HCT116 (cell line): Measurements from ENCODE around the gene PLD1. TPM values are rescaled to one million over a fixed set of nuclear protein-coding genes. Genes with fewer than 3 reads are reported as not detected.

Experiments used
- ATAC-seq: fragments of 200-7000 bp; cut with Tn5 transposase; 2 replicates; pipeline ENCODE4 v1.9.1; 2020; ENCODE audit warnings: mild to moderate bottlenecking, moderate library complexity
- BruUV-seq: library from RNA; stranded (reverse); fragments of 400-500 nt; replicated peaks from 2 replicates; lab custom pipeline; 2021; lab: Mats Ljungman, UMichigan
- CTCF ChIA-PET: fragments of 300-600 bp; sonication (Branson Sonifier 250); formaldehyde crosslinking; loops from one replicate; lab custom pipeline; 2021; ENCODE audit warnings: antibody characterized with exemption; lab: Charles Lee
- POLR2A ChIA-PET: fragments of 300-600, 350-600 bp; sonication (Branson Sonifier 250); formaldehyde crosslinking; loops from one replicate; lab custom pipeline; 2021; ENCODE audit warnings: antibody characterized with exemption; lab: Charles Lee
- RAD21 ChIA-PET, 2 experiments: fragments of 300-600 bp; sonication (Branson Sonifier 250); formaldehyde crosslinking; loops; one replicate each; lab custom pipeline; 2023; ENCODE audit warnings: low total read pairs in 2 of 2; ENCODE audit not compliant: uncharacterized antibody in 2 of 2, unreplicated experiment in 2 of 2, low non-redundant PET in 1 of 2; lab: Charles Lee
- DNase-seq: peaks from one replicate; pipeline ENCODE4 v3.0.0-alpha.2; 2010; ENCODE audit warnings: low read depth, low spot score
- H2AFZ ChIP-seq: fragments of 200-600 bp; shearing (Covaris generic), sonication (generic); 2 replicates; pipeline ENCODE4 v1.6.1; 2017; ENCODE audit warnings: low read depth, mixed run types, mixed read lengths, antibody characterized with exemption, low read length; ENCODE audit not compliant: poor library complexity, severe bottlenecking
- H3K27ac ChIP-seq: 2 replicates; pipeline ENCODE4 v1.5.1; 2012; ENCODE audit warnings: low read depth, low read length
- H3K27me3 ChIP-seq: fragments of 200-600 bp; sonication (generic); 2 replicates; pipeline ENCODE4 v1.6.1; 2016; ENCODE audit warnings: mixed run types, low read length, mixed read lengths; ENCODE audit not compliant: insufficient read depth
- H3K36me3 ChIP-seq, 2 experiments: fragments of 200-500 bp in 1 of 2; fragments of 200-600 bp in 1 of 2; sonication (Bioruptor generic) in 1 of 2; sonication (generic) in 1 of 2; 2 replicates each; pipeline versions ENCODE4 v1.5.1 to v1.6.1; 2014 to 2016; ENCODE audit warnings: low read length in 2 of 2, inconsistent platforms in 1 of 2, mixed read lengths in 1 of 2, mixed run types in 1 of 2; ENCODE audit not compliant: insufficient read depth in 2 of 2, control insufficient read depth in 1 of 2
- H3K4me1 ChIP-seq, 2 experiments: fragments of 200-600 bp in 1 of 2; sonication (generic) in 1 of 2; 2 replicates each; pipeline versions ENCODE4 v1.5.1 to v1.6.1; 2012 to 2017; ENCODE audit warnings: low read length in 2 of 2, inconsistent platforms in 1 of 2, mild to moderate bottlenecking in 1 of 2, mixed read lengths in 1 of 2, mixed run types in 1 of 2, moderate library complexity in 1 of 2; ENCODE audit not compliant: insufficient read depth in 2 of 2, control insufficient read depth in 1 of 2
- H3K4me2 ChIP-seq: fragments of 200-600 bp; sonication (generic); 2 replicates; pipeline ENCODE4 v1.6.1; 2017; ENCODE audit warnings: mixed run types, low read length, mixed read lengths
- H3K4me3 ChIP-seq, 2 experiments: fragments of 200-600 bp in 1 of 2; sonication (generic) in 1 of 2; replicated peaks in 1 of 2; 2 replicates each; pipeline ENCODE4 v1.5.1; 2011 to 2016; ENCODE audit warnings: low read length in 2 of 2, control low read depth in 1 of 2, low read depth in 1 of 2, mild to moderate bottlenecking in 1 of 2, mixed read lengths in 1 of 2, mixed run types in 1 of 2
- H3K79me2 ChIP-seq: fragments of 200-600 bp; sonication (generic); 2 replicates; pipeline ENCODE4 v1.6.1; 2017; ENCODE audit warnings: mild to moderate bottlenecking, mixed run types, low read length, moderate library complexity, mixed read lengths; ENCODE audit not compliant: insufficient read depth
- H3K9ac ChIP-seq: fragments of 200-600 bp; sonication (generic); 2 replicates; pipeline ENCODE4 v1.6.1; 2016; ENCODE audit warnings: low read length, mixed read lengths
- H3K9me2 ChIP-seq: fragments of 200-600 bp; sonication (generic), shearing (Covaris generic); 2 replicates; pipeline ENCODE4 v1.6.1; 2017; ENCODE audit warnings: mixed run types, mild to moderate bottlenecking, moderate library complexity; ENCODE audit not compliant: insufficient read depth
- H3K9me3 ChIP-seq, 2 experiments: fragments of 200-500 bp in 1 of 2; fragments of 200-600 bp in 1 of 2; sonication (Bioruptor generic) in 1 of 2; sonication (generic) in 1 of 2; 2 replicates each; pipeline ENCODE4 v1.6.1; 2014 to 2017; ENCODE audit warnings: low read length in 2 of 2, mixed read lengths in 2 of 2, inconsistent platforms in 1 of 2, low read depth in 1 of 2, mild to moderate bottlenecking in 1 of 2, mixed run types in 1 of 2, moderate library complexity in 1 of 2; ENCODE audit not compliant: control insufficient read depth in 1 of 2, insufficient read depth in 1 of 2
- H4K20me1 ChIP-seq: fragments of 200-600 bp; sonication (generic), shearing (Covaris generic); 2 replicates; pipeline ENCODE4 v1.6.1; 2017; ENCODE audit warnings: mixed run types, mild to moderate bottlenecking, moderate library complexity; ENCODE audit not compliant: insufficient read depth
- EGR1 ChIP-seq: IDR thresholded peaks from 2 replicates; pipeline ENCODE4 v1.6.1; 2012; ENCODE audit warnings: low read depth
- EZH2phosphoT487 ChIP-seq: fragments of 200-600 bp; IDR thresholded peaks from 2 replicates; pipeline ENCODE4 v1.6.1; 2018; ENCODE audit warnings: antibody characterized with exemption, borderline replicate concordance
- FOSL1 ChIP-seq: IDR thresholded peaks from 2 replicates; pipeline ENCODE4 v1.6.1; 2012; ENCODE audit warnings: low read depth
- JUND ChIP-seq: IDR thresholded peaks from 2 replicates; pipeline ENCODE4 v1.6.1; 2012
- MAX ChIP-seq: IDR thresholded peaks from 2 replicates; pipeline ENCODE4 v1.6.1; 2012
- POLR2AphosphoS5 ChIP-seq: IDR thresholded peaks from 2 replicates; pipeline ENCODE4 v1.6.1; 2011; ENCODE audit warnings: mild to moderate bottlenecking, low read depth, low read length, moderate library complexity
- REST ChIP-seq: IDR thresholded peaks from 2 replicates; pipeline ENCODE4 v1.6.1; 2012; ENCODE audit warnings: low read depth
- SIN3A ChIP-seq: IDR thresholded peaks from 2 replicates; pipeline ENCODE4 v1.6.1; 2012; ENCODE audit warnings: low read depth
- SRF ChIP-seq: IDR thresholded peaks from 2 replicates; pipeline ENCODE4 v1.6.1; 2012; ENCODE audit warnings: low read depth
- YY1 ChIP-seq: IDR thresholded peaks from 2 replicates; pipeline ENCODE4 v1.6.1; 2011; ENCODE audit warnings: low read length, low read depth, moderate library complexity, mild to moderate bottlenecking; ENCODE audit not compliant: insufficient replicate concordance; ENCODE audit errors: extremely low read depth
- ZFX ChIP-seq: fragments of 450-650 bp; IDR thresholded peaks from 2 replicates; pipeline ENCODE4 v1.6.1; 2017
- intact Hi-C: fragments of 100-400 bp; cut with micrococcal nuclease; formaldehyde crosslinking; loops from 2 replicates; pipeline ENCODE4 v1.10.0; 2022
- total RNA-seq: library from RNA; stranded (reverse); gene quantifications from one replicate; pipeline ENCODE4 v1.2.1, GENCODE V29; 2021; ENCODE audit not compliant: unreplicated experiment
- TF ChIP-seq, protein P1 (sequence below): IDR thresholded peaks from 2 replicates; pipeline ENCODE4 v1.6.1; 2012
- TF ChIP-seq, protein P2 (sequence below): IDR thresholded peaks from 2 replicates; pipeline ENCODE4 v1.6.1; 2011; ENCODE audit warnings: mild to moderate bottlenecking, low read length, moderate library complexity; ENCODE audit not compliant: insufficient replicate concordance; ENCODE audit errors: extremely low read depth

PLD1 gene
- total RNA-seq, 1 experiment from 2014 or later = 8.4 TPM

GRCh38 chr3:171849617-171850319 is 39.5 kb upstream of the PLD1 start:
- BruUV-seq = no TSS peak
- intact Hi-C loops = no loop called here
- H3K4me1 ChIP-seq = peaks cover 0 to 6% of the 10 kb centered on the region in 2 experiments; a peak in 1 of 4 replicates

GRCh38 chr3:171847595-171848259 is 37.4 kb upstream of the PLD1 start:
- Histone ChIP-seq H3K9me2 (no peaks in the 10 kb centered on the region), H3K27ac (no peak overlapping the region), H3K79me2 (no peaks in the 10 kb centered on the region), H3K4me2 (no peak overlapping the region), H3K4me3 (no peak overlapping the region), H3K27me3 (no peaks in the 10 kb centered on the region), H3K9me3 (no peaks in the 10 kb centered on the region), H4K20me1 (no peaks in the 10 kb centered on the region), H3K36me3 (no peaks in the 10 kb centered on the region), H2AFZ (no peak overlapping the region), H3K4me1 (peaks cover 0 to 6% of the 10 kb centered on the region in 2 experiments; a peak in 1 of 4 replicates), H3K9ac (no peak overlapping the region)
- ChIA-PET CTCF (interaction anchor here (0.7 kb wide), 1 partner anchor 18 kb away, joined by 3 read pairs; no protein-coding TSS in a partner anchor), POLR2A (no interaction called here), RAD21 (no interaction called here)
- DNase-seq = no peak
- ATAC-seq = no peak
- BruUV-seq = no TSS peak
- intact Hi-C loops = no loop called here
- TF ChIP-seq SRF (no peak), SIN3A (no peak), ZFX (no peak), FOSL1 (no peak), EZH2phosphoT487 (no peak), JUND (no peak), REST (no peak), YY1 (no peak), MAX (no peak), POLR2AphosphoS5 (no peak)
- TF ChIP-seq, protein P1, sequence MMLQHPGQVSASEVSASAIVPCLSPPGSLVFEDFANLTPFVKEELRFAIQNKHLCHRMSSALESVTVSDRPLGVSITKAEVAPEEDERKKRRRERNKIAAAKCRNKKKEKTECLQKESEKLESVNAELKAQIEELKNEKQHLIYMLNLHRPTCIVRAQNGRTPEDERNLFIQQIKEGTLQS = no peak
- TF ChIP-seq, protein P2, sequence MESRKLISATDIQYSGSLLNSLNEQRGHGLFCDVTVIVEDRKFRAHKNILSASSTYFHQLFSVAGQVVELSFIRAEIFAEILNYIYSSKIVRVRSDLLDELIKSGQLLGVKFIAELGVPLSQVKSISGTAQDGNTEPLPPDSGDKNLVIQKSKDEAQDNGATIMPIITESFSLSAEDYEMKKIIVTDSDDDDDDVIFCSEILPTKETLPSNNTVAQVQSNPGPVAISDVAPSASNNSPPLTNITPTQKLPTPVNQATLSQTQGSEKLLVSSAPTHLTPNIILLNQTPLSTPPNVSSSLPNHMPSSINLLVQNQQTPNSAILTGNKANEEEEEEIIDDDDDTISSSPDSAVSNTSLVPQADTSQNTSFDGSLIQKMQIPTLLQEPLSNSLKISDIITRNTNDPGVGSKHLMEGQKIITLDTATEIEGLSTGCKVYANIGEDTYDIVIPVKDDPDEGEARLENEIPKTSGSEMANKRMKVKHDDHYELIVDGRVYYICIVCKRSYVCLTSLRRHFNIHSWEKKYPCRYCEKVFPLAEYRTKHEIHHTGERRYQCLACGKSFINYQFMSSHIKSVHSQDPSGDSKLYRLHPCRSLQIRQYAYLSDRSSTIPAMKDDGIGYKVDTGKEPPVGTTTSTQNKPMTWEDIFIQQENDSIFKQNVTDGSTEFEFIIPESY = no peak

More at GRCh38 chr3:171849617-171850319, 39.5 kb upstream of the PLD1 start:
- H3K9ac ChIP-seq = no peak overlapping the region
- H3K9me3 ChIP-seq = peaks cover 7 to 13% of the 10 kb centered on the region in 2 experiments; a peak in 2 of 4 replicates
- CTCF ChIA-PET = no interaction called here
- ATAC-seq (no peak), DNase-seq (no peak)
- RAD21 ChIA-PET = no interaction called here
- H3K36me3 ChIP-seq = no peaks in the 10 kb centered on the region
- H3K27me3 ChIP-seq = no peaks in the 10 kb centered on the region
- H3K79me2 ChIP-seq = no peaks in the 10 kb centered on the region
- TF ChIP-seq EGR1 = no peak
- no peak overlapping the region for H3K4me2 ChIP-seq
- POLR2A ChIA-PET = no interaction called here
- H3K4me3 ChIP-seq = no peak overlapping the region
- H2AFZ ChIP-seq = no peak overlapping the region
- H4K20me1 ChIP-seq = no peaks in the 10 kb centered on the region
- H3K9me2 ChIP-seq = no peaks in the 10 kb centered on the region
- H3K27ac ChIP-seq = no peak overlapping the region
